ENCODE results near the gene NUDT11.
"Not testable (repeated sequence)": the region's sequence is repeated elsewhere in the genome, so short reads cannot be mapped to it uniquely, and the experiment has no call there.

DNA sequence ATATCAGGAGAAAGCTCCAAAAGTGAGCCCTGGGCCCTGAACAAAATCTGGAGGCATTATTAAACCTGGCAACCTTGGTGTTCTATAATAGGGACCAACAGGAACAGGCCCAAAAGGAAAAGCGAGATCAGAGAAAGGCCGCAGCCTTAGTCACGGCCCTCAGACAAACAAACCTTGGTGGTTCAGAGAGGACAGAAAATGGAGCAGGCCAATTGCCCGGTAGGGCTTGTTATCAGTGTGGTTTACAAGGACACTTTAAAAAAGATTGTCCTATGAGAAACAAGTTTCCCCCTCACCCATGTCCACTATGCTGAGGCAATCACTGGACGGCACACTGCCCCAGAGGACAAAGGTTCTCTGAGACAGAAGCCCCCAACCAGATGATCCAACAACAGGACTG, 14.0 kb downstream of the NUDT11 start:
- TF ChIP-seq POLR2A (IDR thresholded peaks at IDR 0.05), result not testable (repeated sequence)
- TF ChIP-seq, protein P1, sequence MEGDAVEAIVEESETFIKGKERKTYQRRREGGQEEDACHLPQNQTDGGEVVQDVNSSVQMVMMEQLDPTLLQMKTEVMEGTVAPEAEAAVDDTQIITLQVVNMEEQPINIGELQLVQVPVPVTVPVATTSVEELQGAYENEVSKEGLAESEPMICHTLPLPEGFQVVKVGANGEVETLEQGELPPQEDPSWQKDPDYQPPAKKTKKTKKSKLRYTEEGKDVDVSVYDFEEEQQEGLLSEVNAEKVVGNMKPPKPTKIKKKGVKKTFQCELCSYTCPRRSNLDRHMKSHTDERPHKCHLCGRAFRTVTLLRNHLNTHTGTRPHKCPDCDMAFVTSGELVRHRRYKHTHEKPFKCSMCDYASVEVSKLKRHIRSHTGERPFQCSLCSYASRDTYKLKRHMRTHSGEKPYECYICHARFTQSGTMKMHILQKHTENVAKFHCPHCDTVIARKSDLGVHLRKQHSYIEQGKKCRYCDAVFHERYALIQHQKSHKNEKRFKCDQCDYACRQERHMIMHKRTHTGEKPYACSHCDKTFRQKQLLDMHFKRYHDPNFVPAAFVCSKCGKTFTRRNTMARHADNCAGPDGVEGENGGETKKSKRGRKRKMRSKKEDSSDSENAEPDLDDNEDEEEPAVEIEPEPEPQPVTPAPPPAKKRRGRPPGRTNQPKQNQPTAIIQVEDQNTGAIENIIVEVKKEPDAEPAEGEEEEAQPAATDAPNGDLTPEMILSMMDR (IDR thresholded peaks at IDR 0.05), result not testable (repeated sequence)

Data from suprapubic skin (tissue), 3 donors.